ENCODE results near the gene GABRB2. TPM values are rescaled to one million over a fixed set of nuclear protein-coding genes. Genes with fewer than 3 reads are reported as not detected.

The GABRB2 gene
- total RNA-seq, 1 experiment from 2014 or later: 5.3 TPM

Other genes with a start within 250 kb of the GABRB2 start
- not detected in 2 replicates for gene GABRA6, start 139.0 kb upstream of the GABRB2 start, total RNA-seq (2014; rRNA removed; shearing (Covaris generic))